ENCODE measurements around the gene COL5A3.

DNA sequence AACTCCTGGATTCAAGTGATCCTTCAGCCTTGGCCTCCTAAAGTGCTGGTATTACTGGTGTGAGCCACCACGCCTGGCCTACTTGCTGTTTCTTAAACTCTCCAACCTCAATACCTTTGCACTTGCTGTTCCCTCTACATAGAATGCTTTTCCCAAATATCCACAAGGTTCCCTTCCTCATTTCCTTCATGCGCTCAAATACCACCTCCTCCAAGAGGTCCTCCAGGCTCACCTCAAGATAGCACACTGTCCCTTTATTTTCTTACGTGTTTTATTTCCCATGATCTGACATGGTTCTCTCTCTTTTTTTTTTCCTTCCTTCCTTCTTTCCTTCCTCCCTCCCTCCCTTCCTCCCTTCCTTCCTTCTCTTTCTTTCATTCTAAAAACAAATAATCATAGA, 16.4 kb upstream of the COL5A3 start:
- no peak for TF ChIP-seq JUN (IDR thresholded peaks at IDR 0.05)
- TF ChIP-seq, protein P1, sequence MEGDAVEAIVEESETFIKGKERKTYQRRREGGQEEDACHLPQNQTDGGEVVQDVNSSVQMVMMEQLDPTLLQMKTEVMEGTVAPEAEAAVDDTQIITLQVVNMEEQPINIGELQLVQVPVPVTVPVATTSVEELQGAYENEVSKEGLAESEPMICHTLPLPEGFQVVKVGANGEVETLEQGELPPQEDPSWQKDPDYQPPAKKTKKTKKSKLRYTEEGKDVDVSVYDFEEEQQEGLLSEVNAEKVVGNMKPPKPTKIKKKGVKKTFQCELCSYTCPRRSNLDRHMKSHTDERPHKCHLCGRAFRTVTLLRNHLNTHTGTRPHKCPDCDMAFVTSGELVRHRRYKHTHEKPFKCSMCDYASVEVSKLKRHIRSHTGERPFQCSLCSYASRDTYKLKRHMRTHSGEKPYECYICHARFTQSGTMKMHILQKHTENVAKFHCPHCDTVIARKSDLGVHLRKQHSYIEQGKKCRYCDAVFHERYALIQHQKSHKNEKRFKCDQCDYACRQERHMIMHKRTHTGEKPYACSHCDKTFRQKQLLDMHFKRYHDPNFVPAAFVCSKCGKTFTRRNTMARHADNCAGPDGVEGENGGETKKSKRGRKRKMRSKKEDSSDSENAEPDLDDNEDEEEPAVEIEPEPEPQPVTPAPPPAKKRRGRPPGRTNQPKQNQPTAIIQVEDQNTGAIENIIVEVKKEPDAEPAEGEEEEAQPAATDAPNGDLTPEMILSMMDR (IDR thresholded peaks at IDR 0.05) = no peak
- no peak for TF ChIP-seq EP300 (IDR thresholded peaks at IDR 0.05)
- TF ChIP-seq, protein P2, sequence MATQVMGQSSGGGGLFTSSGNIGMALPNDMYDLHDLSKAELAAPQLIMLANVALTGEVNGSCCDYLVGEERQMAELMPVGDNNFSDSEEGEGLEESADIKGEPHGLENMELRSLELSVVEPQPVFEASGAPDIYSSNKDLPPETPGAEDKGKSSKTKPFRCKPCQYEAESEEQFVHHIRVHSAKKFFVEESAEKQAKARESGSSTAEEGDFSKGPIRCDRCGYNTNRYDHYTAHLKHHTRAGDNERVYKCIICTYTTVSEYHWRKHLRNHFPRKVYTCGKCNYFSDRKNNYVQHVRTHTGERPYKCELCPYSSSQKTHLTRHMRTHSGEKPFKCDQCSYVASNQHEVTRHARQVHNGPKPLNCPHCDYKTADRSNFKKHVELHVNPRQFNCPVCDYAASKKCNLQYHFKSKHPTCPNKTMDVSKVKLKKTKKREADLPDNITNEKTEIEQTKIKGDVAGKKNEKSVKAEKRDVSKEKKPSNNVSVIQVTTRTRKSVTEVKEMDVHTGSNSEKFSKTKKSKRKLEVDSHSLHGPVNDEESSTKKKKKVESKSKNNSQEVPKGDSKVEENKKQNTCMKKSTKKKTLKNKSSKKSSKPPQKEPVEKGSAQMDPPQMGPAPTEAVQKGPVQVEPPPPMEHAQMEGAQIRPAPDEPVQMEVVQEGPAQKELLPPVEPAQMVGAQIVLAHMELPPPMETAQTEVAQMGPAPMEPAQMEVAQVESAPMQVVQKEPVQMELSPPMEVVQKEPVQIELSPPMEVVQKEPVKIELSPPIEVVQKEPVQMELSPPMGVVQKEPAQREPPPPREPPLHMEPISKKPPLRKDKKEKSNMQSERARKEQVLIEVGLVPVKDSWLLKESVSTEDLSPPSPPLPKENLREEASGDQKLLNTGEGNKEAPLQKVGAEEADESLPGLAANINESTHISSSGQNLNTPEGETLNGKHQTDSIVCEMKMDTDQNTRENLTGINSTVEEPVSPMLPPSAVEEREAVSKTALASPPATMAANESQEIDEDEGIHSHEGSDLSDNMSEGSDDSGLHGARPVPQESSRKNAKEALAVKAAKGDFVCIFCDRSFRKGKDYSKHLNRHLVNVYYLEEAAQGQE (IDR thresholded peaks at IDR 0.05) = no peak
- no peak for TF ChIP-seq PHF8 (IDR thresholded peaks at IDR 0.05; ENCODE audit: borderline replicate concordance, low read depth)
